ENCODE measurements around the gene CCDC172.
A peak's percentile ranks its signal among the peaks of the same experiment; 100 is the strongest.

The CCDC172 gene, protein sequence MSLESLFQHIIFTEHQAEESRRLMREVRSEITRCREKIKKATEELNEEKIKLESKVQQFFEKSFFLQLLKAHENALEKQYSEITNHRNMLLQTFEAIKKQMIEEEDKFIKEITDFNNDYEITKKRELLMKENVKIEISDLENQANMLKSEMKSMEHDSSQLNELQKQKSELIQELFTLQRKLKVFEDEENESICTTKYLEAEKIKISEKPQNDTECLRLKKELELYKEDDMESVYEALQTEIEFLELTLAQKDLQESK

DNA sequence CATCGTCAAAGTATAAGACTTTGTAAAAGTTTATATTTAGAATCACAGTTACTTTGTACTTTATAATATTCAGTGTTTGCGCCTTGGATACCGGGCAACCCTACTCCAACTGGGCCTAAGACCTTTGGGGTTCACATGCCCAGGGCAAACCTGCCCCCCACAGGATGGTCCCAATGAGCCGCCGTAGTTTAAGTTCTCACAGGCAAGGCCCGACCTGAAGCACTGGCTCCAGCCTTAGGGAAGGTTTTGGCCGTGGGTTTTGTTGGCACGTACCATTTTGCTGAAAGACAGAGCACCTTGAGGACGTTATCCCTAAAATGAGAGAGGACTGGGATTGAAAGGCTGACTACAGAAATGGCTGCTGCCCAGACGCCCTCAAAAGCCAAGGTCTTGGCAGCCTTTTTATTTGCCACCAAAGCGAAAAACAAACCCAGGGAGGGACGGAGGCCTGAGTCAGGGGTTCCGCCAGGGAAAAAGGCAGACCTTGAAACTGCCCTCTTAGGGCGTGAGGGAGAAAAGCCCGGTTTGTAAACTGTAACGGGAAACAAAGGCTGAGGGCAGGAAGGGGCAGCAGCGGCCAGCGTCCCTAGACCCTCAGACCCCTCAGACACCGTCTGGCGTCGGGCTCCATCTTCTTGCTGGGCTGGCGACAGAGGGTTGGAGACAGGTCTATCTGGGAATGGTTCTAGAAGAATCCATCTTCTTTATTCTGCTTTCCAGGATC, at the start of gene CCDC172:
CCDC172 (plus strand) TSS at position 222 of the 724 bp plus-strand sequence. CDS start 564 bp downstream, outside the sequence.
- DNase-seq = no peak

DNA sequence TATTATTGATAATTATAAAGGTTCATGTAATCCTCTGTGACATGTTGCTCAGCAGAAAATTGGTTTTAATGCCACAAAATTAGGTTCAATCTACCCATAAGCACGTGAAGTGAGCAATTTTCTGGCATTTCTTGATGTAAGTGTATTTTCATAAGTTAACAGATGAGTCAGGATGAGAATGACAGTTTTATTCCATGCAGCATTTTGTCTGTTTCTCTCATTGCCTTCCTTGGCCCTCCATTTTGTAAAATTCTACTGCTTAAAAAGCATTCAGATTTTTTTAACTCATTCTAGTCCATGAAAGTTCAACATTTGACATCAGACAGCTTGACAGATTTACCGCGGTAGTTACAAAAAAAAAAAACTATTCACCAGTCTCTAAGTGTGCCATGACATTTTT, 47.3 kb upstream of the CCDC172 start:
- no peak for DNase-seq

GRCh38 chr10:116278846-116279245, 45.4 kb upstream of the CCDC172 start:
- no peak for DNase-seq

DNA sequence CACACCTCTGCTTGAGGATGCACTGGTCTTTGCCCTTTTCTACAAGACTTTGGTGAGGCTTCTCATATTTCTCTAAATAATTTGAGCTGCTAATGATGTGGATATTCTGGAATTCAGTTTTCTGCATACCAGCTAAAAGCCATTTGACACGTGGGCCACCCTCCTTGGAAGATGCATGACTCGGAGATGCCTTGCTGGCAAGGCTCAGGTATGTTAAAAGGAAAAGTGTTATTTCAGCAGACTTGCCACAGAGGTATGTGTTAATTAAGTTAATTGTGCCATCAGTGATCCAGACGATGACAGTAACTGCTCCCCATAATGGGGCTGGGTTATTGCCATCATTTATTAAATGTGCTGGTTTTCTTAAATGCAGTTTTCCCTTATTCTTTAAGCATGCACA, 42.5 kb upstream of the CCDC172 start:
- no peak for DNase-seq

- peak; percentile 20 for DNase-seq
Observed at GRCh38 chr10:116286626-116287200, 37.5 kb upstream of the CCDC172 start.

- DNase-seq = peak; percentile 74
Observed at GRCh38 chr10:116287906-116288501, 36.2 kb upstream of the CCDC172 start.

- no peak for DNase-seq
Observed at GRCh38 chr10:116289652-116290051, 34.6 kb upstream of the CCDC172 start.

- DNase-seq = no peak
Observed at GRCh38 chr10:116292493-116292892, 31.8 kb upstream of the CCDC172 start.

- no peak for DNase-seq
Observed at GRCh38 chr10:116296291-116296721, 27.9 kb upstream of the CCDC172 start.

DNA sequence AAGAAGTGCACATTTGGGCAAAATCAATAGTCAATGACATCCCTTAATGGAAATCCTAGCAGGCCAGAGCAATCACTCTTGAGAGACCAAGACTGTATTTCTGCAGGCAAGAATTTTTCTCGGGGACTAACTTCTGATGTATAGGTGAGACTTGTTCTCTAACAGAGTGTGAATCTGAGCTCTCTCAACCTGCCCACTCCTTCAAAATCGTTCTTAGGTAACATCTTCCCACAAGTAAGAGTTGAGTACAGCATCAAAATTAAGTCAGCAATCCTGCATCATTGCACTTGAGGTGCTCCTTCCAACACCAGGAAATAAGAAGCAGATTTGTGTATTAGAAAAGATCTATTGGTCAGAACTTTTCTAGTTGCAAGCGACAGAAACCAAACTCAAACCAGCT, 25.7 kb upstream of the CCDC172 start:
- no peak for DNase-seq

- no peak for DNase-seq
Observed at GRCh38 chr10:116300542-116300941, 23.7 kb upstream of the CCDC172 start.

DNA sequence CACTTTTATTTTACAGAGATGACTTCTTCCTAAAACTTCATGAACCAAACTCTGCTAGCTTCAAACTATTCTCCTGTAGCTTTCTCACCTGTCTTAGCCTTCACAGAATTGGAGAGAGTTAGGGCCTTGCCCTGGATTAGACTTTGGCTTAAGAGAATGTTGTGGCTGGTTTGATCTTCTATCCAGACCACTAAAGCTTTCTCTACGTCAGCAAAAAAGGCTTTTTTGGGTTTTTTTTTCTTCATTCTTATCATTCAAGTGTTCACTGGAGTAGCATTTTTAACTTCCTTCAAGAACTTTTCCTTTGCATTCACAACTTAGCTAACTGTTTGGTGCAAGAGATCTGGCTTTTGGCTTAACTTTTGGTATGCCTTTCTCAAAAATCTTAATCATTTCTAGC, 19.3 kb upstream of the CCDC172 start:
- DNase-seq = no peak

- DNase-seq = no peak
Observed at GRCh38 chr10:116306847-116307246, 17.4 kb upstream of the CCDC172 start.

- DNase-seq = no peak
Observed at GRCh38 chr10:116307455-116307854, 16.8 kb upstream of the CCDC172 start.

GRCh38 chr10:116311016-116311415, 13.2 kb upstream of the CCDC172 start:
- DNase-seq = no peak

DNA sequence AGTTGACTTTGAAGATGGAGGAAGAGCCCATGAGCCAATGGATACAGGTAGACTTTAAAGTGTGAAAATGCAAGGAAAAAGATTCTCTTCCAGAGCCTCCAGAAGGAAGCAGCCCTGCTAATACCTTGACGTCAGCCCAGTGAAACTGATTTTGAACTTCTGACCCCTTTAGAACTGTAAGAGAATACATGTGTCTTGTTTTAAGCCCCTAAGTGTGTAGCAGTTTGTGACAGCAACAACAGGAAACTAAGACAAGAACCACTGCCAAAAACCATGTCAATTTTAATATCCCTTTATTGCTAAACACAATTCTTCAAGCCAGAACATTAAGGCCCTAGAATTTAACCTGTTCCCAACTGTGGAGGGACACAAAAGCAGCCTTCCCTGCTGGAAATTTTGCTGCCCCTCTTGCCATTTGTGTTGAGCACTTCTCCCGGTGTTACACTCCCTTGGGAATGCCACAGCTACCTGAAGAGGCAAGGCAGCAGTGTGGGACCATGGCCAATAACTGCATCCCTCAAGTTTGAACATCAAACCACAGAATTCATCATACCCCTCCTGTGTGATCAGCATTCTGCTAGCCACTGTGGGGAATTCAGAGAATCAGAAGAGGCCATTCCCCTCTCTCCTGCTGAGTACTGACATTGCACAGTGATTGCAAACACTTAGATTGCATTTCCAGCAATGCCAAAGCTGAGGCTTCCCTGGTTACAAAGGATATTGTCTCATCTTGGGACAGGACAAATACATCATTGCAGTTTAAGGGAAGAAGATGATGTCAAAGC, 12.3 kb upstream of the CCDC172 start:
- no peak for DNase-seq

GRCh38 chr10:116312548-116312947, 11.7 kb upstream of the CCDC172 start:
- DNase-seq = no peak

GRCh38 chr10:116316503-116316902, 7.7 kb upstream of the CCDC172 start:
- peak; percentile 29 for DNase-seq

DNA sequence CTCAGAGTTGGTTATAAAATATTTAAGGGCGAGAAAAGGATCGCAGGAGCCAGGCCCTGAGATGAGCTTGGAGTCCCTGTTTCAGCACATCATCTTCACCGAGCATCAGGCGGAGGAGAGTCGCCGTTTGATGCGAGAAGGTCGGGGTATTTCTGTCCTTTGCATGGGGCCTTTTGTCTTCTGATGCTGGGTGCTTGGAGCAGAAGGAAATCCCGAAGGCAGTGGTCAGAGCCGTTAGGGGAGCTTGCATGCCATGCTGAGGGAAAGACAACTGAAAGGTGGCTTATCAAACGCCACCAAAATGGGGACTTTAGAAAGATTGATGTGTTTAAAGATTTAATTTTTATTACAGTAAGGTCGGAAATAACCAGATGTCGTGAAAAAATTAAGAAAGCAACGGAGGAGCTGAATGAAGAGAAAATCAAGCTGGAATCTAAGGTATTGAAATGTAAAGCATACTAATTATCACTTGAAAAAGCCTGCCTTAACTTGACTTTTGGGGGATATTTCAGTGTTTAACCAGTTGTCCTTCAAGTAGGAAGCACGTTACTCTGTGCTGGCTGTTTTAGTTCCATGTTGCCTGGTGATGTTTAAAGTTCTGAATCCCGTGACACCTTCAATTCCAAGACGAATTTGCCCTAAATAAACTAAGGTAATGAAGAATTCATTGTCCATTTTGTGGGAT, 845 bp downstream of the CCDC172 start:
- DNase-seq = no peak

GRCh38 chr10:116325987-116326386, 1.7 kb downstream of the CCDC172 start:
- DNase-seq = no peak

GRCh38 chr10:116329153-116329552, 4.9 kb downstream of the CCDC172 start:
- DNase-seq = no peak

DNA sequence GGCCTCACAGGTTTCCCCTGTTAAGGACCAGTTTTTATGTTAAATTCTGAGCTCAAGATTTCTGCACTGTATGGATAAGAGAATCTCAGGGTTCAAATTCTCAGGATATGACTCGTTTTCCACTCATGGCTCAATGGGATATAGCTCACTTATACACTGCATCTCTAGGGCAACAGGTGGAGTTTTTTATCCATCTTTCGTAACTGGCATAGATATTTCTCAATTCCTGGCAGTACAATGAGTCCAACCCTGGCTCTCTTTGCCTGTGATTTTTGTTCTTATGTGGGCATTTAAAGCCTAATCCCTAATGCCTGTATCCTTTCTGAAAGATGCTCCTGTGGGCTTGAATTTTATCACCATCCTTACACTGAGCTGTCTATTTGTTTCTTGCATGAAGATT, 7.6 kb downstream of the CCDC172 start:
- DNase-seq = no peak

Measured in hematopoietic multipotent progenitor cell treated with erythropoietin and hydrocortisone succinate and interleukin-3 and kit ligand, for 4 days (in vitro differentiated cells).